SK-N-SH treated with all-trans-retinoic acid at 6 μM for 48 hours (cell line): Measurements from ENCODE around the gene PHKA2.

ENCODE experiments used
- ATAC-seq: fragments of 200-7000 bp; cut with Tn5 transposase; 3 replicates; pipeline ENCODE4 v1.9.1; 2020; ENCODE audit warnings: mild to moderate bottlenecking, moderate library complexity
- ARNTL ChIP-seq: fragments of 450-650 bp; formaldehyde crosslinking; IDR thresholded peaks from 2 replicates; pipeline ENCODE4 v1.5.0; 2020; ENCODE audit warnings: low read depth, mild to moderate bottlenecking, moderate library complexity, borderline replicate concordance
- BACH2 ChIP-seq: fragments of 250-450 bp; sonication (Bioruptor Pico); IDR thresholded peaks from 2 replicates; pipeline ENCODE4 v1.9.0; 2021; ENCODE audit warnings: mild to moderate bottlenecking, borderline replicate concordance
- CSRNP3 ChIP-seq: fragments of 250-450 bp; sonication (Bioruptor Pico); IDR thresholded peaks from 2 replicates; pipeline ENCODE4 v1.5.1; 2021; ENCODE audit warnings: mild to moderate bottlenecking, moderate library complexity
- GLIS3 ChIP-seq: fragments of 250-450 bp; sonication (Bioruptor Pico); IDR thresholded peaks from 2 replicates; pipeline ENCODE4 v1.5.0; 2020; ENCODE audit warnings: mild to moderate bottlenecking, moderate library complexity
- OSR1 ChIP-seq: fragments of 250-450 bp; sonication (Bioruptor Pico); IDR thresholded peaks from 2 replicates; pipeline ENCODE4 v1.8.0; 2022; ENCODE audit warnings: moderate library complexity, mild to moderate bottlenecking, inconsistent platforms
- RARB ChIP-seq: fragments of 250-450 bp; sonication (Bioruptor Pico); IDR thresholded peaks from 2 replicates; pipeline ENCODE4 v1.8.0; 2021; ENCODE audit warnings: mild to moderate bottlenecking, moderate library complexity
- TCF4 ChIP-seq: fragments of 250-450 bp; sonication (Bioruptor Pico); IDR thresholded peaks from 2 replicates; pipeline ENCODE4 v1.8.0; 2021; ENCODE audit warnings: mild to moderate bottlenecking, moderate library complexity, borderline replicate concordance
- TOX ChIP-seq: fragments of 250-450 bp; sonication (Bioruptor Pico); IDR thresholded peaks from 2 replicates; pipeline ENCODE4 v1.8.0; 2021; ENCODE audit warnings: mild to moderate bottlenecking, moderate library complexity, borderline replicate concordance
- ZFP30 ChIP-seq: fragments of 450-650 bp; formaldehyde crosslinking; IDR thresholded peaks from 2 replicates; pipeline ENCODE4 v1.5.0; 2022; ENCODE audit warnings: mild to moderate bottlenecking, moderate library complexity
- ZNF70 ChIP-seq: fragments of 450-650 bp; formaldehyde crosslinking; IDR thresholded peaks from 2 replicates; pipeline ENCODE4 v1.5.0; 2020; ENCODE audit warnings: mild to moderate bottlenecking, moderate library complexity
- TF ChIP-seq, protein P1 (sequence below): fragments of 250-450 bp; sonication (Bioruptor Pico); IDR thresholded peaks from 2 replicates; pipeline ENCODE4 v1.8.0; 2021; ENCODE audit warnings: low read depth, mild to moderate bottlenecking, moderate library complexity, borderline replicate concordance
- TF ChIP-seq, protein P2 (sequence below): fragments of 250-450 bp; sonication (Bioruptor Pico); IDR thresholded peaks from 2 replicates; pipeline ENCODE4 v1.5.1; 2020; ENCODE audit warnings: low read depth, mild to moderate bottlenecking, moderate library complexity
- TF ChIP-seq, protein P3 (sequence below): fragments of 250-450 bp; sonication (Bioruptor Pico); IDR thresholded peaks from 2 replicates; pipeline ENCODE4 v1.8.0; 2020; ENCODE audit warnings: mild to moderate bottlenecking, moderate library complexity, borderline replicate concordance
- TF ChIP-seq, protein P4 (sequence below): fragments of 250-450 bp; sonication (Bioruptor Pico); IDR thresholded peaks from 2 replicates; pipeline ENCODE4 v1.5.0; 2020; ENCODE audit warnings: mild to moderate bottlenecking, moderate library complexity

The PHKA2 gene

DNA sequence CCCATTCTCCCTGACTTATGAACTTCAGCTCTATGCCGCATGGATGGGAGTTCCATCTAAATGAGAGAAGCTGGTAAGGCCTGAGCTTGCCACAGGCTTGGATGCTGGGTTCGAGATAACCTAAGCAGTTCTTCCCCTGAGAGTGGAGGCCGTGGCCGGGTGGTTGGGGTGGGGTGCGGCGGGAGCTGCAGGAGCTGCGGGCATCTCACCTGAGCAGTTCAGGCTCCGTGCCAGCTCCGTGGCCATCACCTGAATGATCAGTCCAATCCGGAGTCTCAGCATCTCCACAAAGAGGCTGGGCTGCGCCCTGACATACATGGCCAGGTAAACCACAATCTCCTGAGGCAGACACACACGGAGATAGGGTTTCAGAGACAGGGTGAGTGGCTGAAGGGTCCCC lies 77.6 kb downstream of the PHKA2 start:
- TF ChIP-seq ARNTL (CRISPR knock-in tag) (no peak), GLIS3 (CRISPR knock-in tag) (no peak)
- TF ChIP-seq, protein P1, sequence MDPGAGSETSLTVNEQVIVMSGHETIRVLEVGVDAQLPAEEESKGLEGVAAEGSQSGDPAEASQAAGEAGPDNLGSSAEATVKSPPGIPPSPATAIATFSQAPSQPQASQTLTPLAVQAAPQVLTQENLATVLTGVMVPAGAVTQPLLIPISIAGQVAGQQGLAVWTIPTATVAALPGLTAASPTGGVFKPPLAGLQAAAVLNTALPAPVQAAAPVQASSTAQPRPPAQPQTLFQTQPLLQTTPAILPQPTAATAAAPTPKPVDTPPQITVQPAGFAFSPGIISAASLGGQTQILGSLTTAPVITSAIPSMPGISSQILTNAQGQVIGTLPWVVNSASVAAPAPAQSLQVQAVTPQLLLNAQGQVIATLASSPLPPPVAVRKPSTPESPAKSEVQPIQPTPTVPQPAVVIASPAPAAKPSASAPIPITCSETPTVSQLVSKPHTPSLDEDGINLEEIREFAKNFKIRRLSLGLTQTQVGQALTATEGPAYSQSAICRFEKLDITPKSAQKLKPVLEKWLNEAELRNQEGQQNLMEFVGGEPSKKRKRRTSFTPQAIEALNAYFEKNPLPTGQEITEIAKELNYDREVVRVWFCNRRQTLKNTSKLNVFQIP (CRISPR knock-in tag), result no peak
- TF ChIP-seq, protein P2, sequence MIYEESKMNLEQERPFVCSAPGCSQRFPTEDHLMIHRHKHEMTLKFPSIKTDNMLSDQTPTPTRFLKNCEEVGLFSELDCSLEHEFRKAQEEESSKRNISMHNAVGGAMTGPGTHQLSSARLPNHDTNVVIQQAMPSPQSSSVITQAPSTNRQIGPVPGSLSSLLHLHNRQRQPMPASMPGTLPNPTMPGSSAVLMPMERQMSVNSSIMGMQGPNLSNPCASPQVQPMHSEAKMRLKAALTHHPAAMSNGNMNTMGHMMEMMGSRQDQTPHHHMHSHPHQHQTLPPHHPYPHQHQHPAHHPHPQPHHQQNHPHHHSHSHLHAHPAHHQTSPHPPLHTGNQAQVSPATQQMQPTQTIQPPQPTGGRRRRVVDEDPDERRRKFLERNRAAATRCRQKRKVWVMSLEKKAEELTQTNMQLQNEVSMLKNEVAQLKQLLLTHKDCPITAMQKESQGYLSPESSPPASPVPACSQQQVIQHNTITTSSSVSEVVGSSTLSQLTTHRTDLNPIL (CRISPR knock-in tag), result no peak
- ATAC-seq, result no peak

DNA sequence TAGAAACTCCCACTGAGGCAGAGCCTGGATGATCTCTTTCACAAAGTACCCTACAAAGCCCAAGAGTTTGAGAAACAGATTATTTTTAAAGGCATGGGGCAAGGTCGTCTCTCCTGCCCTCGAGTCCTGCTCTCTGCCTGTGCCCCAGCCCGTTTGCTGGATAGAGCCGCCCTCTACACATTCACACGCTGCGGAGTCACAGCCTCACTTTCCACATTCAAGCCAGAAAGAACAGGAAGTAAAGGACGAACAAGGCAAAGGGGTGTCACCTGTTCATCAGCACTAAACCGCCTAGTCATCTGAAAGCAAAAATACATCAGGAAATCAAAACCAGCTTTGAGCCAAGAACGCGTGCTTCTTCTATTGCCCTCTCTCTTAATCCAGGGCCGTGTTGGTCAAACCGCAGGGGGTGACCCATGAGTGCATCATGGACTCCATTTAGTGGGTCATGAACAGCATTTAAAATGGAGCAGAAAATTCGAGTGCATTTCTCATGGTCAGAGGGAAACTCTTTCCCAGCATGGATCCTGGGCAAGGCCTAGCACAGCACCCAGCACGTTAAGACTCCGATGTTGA lies 83.4 kb downstream of the PHKA2 start:
- no peak for ATAC-seq

GRCh38 chrX:18899796-18900380 lies 84.0 kb downstream of the PHKA2 start:
- ATAC-seq, result peak; percentile 71
- TF ChIP-seq RARB, result no peak
- TF ChIP-seq ZNF70 (CRISPR knock-in tag), result no peak
- TF ChIP-seq, protein P3, sequence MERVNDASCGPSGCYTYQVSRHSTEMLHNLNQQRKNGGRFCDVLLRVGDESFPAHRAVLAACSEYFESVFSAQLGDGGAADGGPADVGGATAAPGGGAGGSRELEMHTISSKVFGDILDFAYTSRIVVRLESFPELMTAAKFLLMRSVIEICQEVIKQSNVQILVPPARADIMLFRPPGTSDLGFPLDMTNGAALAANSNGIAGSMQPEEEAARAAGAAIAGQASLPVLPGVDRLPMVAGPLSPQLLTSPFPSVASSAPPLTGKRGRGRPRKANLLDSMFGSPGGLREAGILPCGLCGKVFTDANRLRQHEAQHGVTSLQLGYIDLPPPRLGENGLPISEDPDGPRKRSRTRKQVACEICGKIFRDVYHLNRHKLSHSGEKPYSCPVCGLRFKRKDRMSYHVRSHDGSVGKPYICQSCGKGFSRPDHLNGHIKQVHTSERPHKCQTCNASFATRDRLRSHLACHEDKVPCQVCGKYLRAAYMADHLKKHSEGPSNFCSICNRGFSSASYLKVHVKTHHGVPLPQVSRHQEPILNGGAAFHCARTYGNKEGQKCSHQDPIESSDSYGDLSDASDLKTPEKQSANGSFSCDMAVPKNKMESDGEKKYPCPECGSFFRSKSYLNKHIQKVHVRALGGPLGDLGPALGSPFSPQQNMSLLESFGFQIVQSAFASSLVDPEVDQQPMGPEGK, result no peak
- TF ChIP-seq ZFP30, result no peak

More for the DNA sequence above, 83.4 kb downstream of the PHKA2 start:
- TF ChIP-seq ZNF70 (CRISPR knock-in tag) (no peak), TOX (CRISPR knock-in tag) (no peak), TCF4 (CRISPR knock-in tag) (no peak), GLIS3 (CRISPR knock-in tag) (no peak), CSRNP3 (CRISPR knock-in tag) (no peak)
- TF ChIP-seq, protein P1 (CRISPR knock-in tag), result no peak
- TF ChIP-seq, protein P2 (CRISPR knock-in tag), result no peak

DNA sequence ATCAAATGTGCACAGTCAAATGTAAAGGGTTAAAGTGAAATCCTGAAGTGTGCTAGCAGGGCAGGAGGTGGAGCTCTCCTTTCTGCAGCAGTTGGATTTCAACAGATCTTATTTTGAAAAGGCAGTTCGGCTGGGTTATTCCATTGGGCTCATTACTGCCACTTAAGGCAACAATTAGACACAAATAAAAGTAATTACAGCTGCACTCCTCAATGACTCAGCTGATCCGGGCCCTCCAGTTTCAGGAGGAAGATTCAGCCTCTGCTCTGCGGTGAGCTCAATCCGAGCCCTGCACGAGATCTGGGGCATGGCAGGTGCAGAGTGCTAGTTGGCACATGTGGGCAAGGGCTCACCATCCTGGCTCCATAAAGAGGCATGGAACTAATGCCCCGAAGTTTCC lies 85.4 kb downstream of the PHKA2 start:
- ATAC-seq, result no peak
- TF ChIP-seq, protein P4, sequence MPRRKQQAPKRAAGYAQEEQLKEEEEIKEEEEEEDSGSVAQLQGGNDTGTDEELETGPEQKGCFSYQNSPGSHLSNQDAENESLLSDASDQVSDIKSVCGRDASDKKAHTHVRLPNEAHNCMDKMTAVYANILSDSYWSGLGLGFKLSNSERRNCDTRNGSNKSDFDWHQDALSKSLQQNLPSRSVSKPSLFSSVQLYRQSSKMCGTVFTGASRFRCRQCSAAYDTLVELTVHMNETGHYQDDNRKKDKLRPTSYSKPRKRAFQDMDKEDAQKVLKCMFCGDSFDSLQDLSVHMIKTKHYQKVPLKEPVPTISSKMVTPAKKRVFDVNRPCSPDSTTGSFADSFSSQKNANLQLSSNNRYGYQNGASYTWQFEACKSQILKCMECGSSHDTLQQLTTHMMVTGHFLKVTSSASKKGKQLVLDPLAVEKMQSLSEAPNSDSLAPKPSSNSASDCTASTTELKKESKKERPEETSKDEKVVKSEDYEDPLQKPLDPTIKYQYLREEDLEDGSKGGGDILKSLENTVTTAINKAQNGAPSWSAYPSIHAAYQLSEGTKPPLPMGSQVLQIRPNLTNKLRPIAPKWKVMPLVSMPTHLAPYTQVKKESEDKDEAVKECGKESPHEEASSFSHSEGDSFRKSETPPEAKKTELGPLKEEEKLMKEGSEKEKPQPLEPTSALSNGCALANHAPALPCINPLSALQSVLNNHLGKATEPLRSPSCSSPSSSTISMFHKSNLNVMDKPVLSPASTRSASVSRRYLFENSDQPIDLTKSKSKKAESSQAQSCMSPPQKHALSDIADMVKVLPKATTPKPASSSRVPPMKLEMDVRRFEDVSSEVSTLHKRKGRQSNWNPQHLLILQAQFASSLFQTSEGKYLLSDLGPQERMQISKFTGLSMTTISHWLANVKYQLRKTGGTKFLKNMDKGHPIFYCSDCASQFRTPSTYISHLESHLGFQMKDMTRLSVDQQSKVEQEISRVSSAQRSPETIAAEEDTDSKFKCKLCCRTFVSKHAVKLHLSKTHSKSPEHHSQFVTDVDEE (CRISPR knock-in tag), result no peak
- TF ChIP-seq GLIS3 (CRISPR knock-in tag) (no peak), OSR1 (no peak), ZFP30 (no peak), TOX (CRISPR knock-in tag) (no peak), CSRNP3 (CRISPR knock-in tag) (no peak), BACH2 (CRISPR knock-in tag) (no peak), TCF4 (CRISPR knock-in tag) (no peak)
- TF ChIP-seq, protein P2 (CRISPR knock-in tag), result no peak
- TF ChIP-seq, protein P3, result no peak
